ENCODE measurements around the gene SLC30A5.

DNA sequence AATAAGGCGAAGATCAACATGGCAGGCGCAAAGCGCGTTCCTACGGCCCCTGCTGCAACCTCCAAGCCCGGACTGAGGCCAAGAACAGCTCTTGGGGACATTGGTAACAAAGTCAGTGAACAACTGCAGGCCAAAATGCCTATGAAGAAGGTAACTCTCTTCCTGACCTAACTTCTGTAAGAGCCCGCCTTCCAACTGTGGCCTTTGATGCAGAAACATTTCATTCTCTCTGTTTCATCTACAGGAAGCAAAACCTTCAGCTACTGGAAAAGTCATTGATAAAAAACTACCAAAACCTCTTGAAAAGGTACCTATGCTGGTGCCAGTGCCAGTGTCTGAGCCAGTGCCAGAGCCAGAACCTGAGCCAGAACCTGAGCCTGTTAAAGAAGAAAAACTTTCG, 74.1 kb downstream of the SLC30A5 start:
- no peak for TF ChIP-seq CTCF (conservative IDR thresholded peaks at IDR 0.05; ENCODE audit: low read length)
- no peak for TF ChIP-seq EZH2phosphoT487 (IDR thresholded peaks at IDR 0.05; ENCODE audit: borderline replicate concordance)

Data from Loucy (cell line).